Measurements from ENCODE around the gene ANKRD49. TPM values are rescaled to one million over a fixed set of nuclear protein-coding genes. Genes with fewer than 3 reads are reported as not detected.

ANKRD49 gene
- total RNA-seq, 2 experiments from 2014 or later: 17.9 to 19.1 TPM

DNA sequence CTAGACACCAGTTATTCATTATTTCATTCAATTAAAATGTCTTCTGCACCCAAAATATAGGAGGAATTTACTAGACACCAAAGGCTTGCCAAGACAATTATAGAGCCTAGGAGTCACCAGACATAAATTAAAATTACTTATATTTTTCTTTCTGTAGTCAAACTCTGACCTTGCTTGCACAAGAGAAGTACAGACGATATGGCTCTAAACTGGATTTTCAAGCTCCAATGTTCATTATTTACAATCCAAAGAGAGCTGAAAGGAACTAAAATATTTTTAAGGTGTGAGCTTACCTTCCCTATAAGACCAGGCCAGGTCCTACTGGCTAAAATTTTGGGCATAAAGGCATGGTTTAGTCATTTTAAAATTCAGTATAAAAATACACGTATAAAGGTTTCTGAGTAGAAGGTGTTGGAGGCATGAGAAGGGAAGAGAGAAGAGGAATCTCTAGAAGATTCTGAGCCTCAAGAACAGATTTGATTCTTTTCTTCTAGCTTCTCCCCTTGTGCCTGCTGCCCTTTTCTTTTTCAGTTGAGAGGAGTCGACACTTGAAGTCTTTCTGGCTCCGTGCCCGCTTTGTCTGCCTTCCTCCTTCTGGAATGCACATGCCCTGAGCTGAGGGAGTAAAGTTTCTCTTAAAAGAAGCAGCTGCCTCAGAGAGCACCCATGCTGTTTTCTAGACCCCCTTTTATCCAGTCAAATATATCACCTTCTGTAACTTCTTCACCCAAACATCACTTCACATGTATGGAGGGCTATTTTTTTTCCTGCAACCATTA, 32.0 kb downstream of the ANKRD49 start:
- H3K4me3 Mint-ChIP-seq: no peak overlapping the region
- H3K27me3 Mint-ChIP-seq: peaks cover 8% of the 10 kb centered on the region
- no peak for DNase-seq
- no peak overlapping the region for H3K27ac Mint-ChIP-seq
- H3K4me1 Mint-ChIP-seq (ENCODE audit: low read depth): no peaks in the 10 kb centered on the region
- intact Hi-C loops (cut with micrococcal nuclease): no loop called here
- no peak for ATAC-seq
- no peaks in the 10 kb centered on the region for H3K36me3 Mint-ChIP-seq (ENCODE audit: low read depth)
- CTCF ChIA-PET: interaction anchor here (1.3 kb wide), 2 partner anchors 10 to 20 kb away, joined by 3 to 4 read pairs; no protein-coding TSS in a partner anchor
- TF ChIP-seq, protein P1, sequence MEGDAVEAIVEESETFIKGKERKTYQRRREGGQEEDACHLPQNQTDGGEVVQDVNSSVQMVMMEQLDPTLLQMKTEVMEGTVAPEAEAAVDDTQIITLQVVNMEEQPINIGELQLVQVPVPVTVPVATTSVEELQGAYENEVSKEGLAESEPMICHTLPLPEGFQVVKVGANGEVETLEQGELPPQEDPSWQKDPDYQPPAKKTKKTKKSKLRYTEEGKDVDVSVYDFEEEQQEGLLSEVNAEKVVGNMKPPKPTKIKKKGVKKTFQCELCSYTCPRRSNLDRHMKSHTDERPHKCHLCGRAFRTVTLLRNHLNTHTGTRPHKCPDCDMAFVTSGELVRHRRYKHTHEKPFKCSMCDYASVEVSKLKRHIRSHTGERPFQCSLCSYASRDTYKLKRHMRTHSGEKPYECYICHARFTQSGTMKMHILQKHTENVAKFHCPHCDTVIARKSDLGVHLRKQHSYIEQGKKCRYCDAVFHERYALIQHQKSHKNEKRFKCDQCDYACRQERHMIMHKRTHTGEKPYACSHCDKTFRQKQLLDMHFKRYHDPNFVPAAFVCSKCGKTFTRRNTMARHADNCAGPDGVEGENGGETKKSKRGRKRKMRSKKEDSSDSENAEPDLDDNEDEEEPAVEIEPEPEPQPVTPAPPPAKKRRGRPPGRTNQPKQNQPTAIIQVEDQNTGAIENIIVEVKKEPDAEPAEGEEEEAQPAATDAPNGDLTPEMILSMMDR (IDR thresholded peaks at IDR 0.05): no peak
- POLR2A ChIA-PET: no interaction called here
- H3K9me3 Mint-ChIP-seq: no peaks in the 10 kb centered on the region

GRCh38 chr11:94526645-94527438, 33.1 kb downstream of the ANKRD49 start:
- no peak for DNase-seq
- Mint-ChIP-seq H3K4me3 (no peak overlapping the region), H3K27ac (no peak overlapping the region), H3K4me1 (ENCODE audit: low read depth) (no peaks in the 10 kb centered on the region), H3K36me3 (ENCODE audit: low read depth) (no peaks in the 10 kb centered on the region), H3K27me3 (peaks cover 8% of the 10 kb centered on the region), H3K9me3 (no peaks in the 10 kb centered on the region)
- ChIA-PET CTCF (interaction anchor here (1.3 kb wide), 1 partner anchor 22 kb away, joined by 4 read pairs; no protein-coding TSS in a partner anchor), POLR2A (no interaction called here)
- ATAC-seq: no peak
- TF ChIP-seq, protein P1 (IDR thresholded peaks at IDR 0.05): no peak
- intact Hi-C loops (cut with micrococcal nuclease): no loop called here

DNA sequence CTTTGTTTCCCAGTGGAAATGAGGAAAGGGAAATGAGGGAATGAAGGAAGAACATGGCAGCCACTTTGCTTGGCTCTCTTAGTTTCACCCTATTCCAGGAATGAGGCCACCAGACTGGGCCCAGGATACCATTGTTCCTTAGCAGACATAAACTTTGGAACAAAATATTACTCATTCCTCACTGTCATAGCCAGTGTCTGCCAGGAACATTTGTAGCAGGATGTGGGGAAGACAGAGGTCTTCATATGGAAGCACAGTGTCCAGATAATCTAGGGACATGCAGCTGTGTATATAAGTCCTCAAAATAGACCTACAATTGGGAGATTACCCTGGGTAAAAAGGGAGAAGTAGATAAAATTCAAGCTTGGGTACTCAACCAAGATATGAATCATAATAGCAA, 34.8 kb downstream of the ANKRD49 start:
- Mint-ChIP-seq H3K36me3 (ENCODE audit: low read depth) (no peaks in the 10 kb centered on the region), H3K9me3 (no peaks in the 10 kb centered on the region), H3K27ac (no peak overlapping the region), H3K4me3 (no peak overlapping the region), H3K27me3 (peaks cover 10% of the 10 kb centered on the region), H3K4me1 (ENCODE audit: low read depth) (no peaks in the 10 kb centered on the region)
- DNase-seq (no peak), ATAC-seq (no peak)
- ChIA-PET POLR2A (no interaction called here), CTCF (no interaction called here)
- intact Hi-C loops (cut with micrococcal nuclease): no loop called here
- TF ChIP-seq, protein P1 (IDR thresholded peaks at IDR 0.05): no peak

DNA sequence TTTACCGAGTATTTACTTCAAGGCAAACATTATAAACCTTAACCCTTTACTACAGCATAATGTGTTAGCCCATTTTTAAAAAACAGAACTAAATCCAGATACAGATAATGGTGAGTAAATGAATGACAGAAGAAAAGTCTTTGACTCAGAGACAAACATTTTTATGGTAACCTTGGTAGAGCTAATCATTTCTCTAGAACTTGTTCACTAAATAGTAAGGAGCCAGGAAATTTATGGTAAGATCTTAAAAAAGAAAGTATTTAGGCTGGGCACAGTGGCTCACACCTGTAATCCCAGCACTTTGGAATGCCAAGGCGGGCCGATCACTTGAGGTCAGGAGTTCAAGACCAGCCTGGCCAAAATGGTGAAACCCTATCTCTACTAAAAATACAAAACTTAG, 38.4 kb downstream of the ANKRD49 start:
- Mint-ChIP-seq H3K27me3 (peaks cover 24% of the 10 kb centered on the region), H3K4me1 (ENCODE audit: low read depth) (no peaks in the 10 kb centered on the region), H3K27ac (no peak overlapping the region), H3K36me3 (ENCODE audit: low read depth) (no peaks in the 10 kb centered on the region), H3K4me3 (no peak overlapping the region), H3K9me3 (no peaks in the 10 kb centered on the region)
- DNase-seq (no peak), ATAC-seq (no peak)
- intact Hi-C loops (cut with micrococcal nuclease): no loop called here
- ChIA-PET POLR2A (no interaction called here), CTCF (no interaction called here)
- TF ChIP-seq, protein P1 (IDR thresholded peaks at IDR 0.05): no peak

- DNase-seq (no peak), ATAC-seq (no peak)
- Mint-ChIP-seq H3K9me3 (no peaks in the 10 kb centered on the region), H3K4me3 (no peak overlapping the region), H3K36me3 (ENCODE audit: low read depth) (no peaks in the 10 kb centered on the region), H3K27me3 (peaks cover 22% of the 10 kb centered on the region), H3K4me1 (ENCODE audit: low read depth) (no peaks in the 10 kb centered on the region), H3K27ac (no peak overlapping the region)
- ChIA-PET CTCF (interaction anchor here (1.0 to 1.2 kb wide), 2 partner anchors 28 to 64 kb away, joined by 3 read pairs; no protein-coding TSS in a partner anchor), POLR2A (no interaction called here)
- TF ChIP-seq, protein P1 (IDR thresholded peaks at IDR 0.05): no peak
- intact Hi-C loops (cut with micrococcal nuclease): no loop called here
Measured at GRCh38 chr11:94533206-94533605, 39.4 kb downstream of the ANKRD49 start.
